RPMI7951 (cell line): Measurements from ENCODE around the gene PAQR8. TPM values are rescaled to one million over a fixed set of nuclear protein-coding genes. Genes with fewer than 3 reads are reported as not detected.
"Not testable (repeated sequence)": the region's sequence is repeated elsewhere in the genome, so short reads cannot be mapped to it uniquely, and the experiment has no call there.

ENCODE experiments used
- DNase-seq: peaks from one replicate; pipeline ENCODE4 v3.0.0-alpha.2; 2012; ENCODE audit warnings: low read depth
- total RNA-seq: library from RNA; depleted of rRNA; stranded (reverse); fragments of >200 nt; shearing (Covaris generic); gene quantifications from 2 replicates; pipeline ENCODE4 v1.2.3, GENCODE V29; 2014

The PAQR8 gene
- total RNA-seq, 1 experiment from 2014 or later: 14.5 TPM

DNA sequence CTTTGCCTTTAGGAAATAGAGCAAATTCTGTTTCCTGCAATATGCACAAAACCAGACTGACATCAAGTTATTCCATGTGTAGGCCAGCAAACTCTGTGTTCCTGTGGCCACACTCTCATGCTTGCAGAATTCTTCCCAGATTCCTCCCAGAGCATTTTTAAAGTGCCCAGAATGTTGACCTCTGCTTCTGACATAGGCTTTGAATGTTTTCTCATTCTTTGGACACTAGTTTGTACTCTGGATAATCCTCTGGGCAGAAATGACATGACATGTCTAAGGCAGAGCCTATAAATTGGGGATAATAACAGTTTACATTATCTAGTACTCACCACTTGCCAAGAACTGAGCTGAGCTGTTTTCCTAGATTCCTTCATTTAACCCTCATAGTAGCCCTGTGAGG is 49.0 kb downstream of the PAQR8 start:
- no peak for DNase-seq

DNA sequence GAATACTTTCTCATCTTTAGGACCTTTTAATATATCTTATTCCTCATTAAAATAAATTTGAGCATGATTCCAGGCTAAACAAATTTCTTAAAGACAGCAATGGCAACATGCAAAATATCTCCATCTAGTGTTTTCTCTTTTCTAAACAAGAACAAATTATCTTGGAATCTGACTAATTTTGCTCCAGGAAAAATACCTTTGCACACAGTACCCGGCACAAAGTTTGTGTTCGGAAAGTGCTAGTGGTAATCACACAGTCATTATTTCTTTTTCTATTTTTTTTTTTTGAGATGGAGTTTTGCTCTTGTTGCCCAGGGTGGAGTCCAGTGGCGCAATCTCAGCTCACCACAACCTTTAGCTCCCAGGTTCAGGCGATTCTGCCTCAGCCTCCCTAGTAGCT is 50.0 kb downstream of the PAQR8 start:
- no peak for DNase-seq

DNA sequence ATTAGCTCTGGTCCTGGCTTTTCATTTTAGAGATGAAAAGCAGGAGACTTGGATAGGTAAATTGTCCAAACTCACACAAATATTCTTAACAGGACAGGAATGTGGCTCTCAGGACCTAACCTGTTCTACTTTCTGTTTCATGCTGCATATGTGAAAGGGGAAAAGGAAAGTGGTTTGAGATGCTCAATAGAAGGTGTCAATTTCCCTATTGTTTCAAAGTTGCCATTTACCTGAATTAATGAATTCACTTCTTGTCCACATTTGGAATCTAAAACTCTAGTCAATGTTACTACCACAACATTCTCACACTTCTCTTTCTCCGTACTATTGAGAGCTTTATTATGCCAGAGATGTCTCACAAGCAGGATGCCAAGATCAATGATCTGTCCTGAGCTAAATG is 53.4 kb downstream of the PAQR8 start:
- DNase-seq: no peak

DNA sequence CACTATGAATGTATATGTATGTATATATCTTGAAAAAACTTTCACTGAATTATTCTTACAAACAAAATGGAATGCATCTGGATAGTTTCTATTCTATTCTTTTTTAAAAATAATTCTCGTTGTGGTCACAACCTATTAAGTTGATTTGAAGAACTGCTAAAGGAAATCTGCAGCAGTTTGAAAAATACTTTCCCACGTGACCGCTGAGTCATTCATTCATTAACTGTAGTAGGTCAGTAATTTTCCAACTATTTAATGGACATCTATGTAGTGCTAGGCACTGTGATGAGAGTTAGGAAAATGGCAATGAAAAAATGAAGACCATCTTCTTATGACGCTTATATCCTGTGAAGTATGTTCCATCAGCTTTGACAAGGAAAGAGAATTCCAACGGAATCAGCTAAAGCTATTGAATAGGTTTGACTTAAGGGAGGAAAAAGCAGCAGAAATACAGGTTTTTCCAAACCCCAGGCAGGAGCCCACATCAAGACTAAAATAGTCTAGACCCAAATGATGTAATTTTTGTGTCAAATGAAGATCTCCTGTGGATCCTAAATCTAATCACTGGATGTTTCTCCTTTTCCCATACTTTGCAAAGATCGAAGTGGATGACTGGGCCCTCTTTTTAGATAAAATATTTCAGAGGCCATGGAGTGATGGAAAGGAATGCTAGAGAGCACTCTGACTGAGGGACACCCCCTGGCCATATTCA is 54.1 kb downstream of the PAQR8 start:
- DNase-seq: peak; percentile 64

DNA sequence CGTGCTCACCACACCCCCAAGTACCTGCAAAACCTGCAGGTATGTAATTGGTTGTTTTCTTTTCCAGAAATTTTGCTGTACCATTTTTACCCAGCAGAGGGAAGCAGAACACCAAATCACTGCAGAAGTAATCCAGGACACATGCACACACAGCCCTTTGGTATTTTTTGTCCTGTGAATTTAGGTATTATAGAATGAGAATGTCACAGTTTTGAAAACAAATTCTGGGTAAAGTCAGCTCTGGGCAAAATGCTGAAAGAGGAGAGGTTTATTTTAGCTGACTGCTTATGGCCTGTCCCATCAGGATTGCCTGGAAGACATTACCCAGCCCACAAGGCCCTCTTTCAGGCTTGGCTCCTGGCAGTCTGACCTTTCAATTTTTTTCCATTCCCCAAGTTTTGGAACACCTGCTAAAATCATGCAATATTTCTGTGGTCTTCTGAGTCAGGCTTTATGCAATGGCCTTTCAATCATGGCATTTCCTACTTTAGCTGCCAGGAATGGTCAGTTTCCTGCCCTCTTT is 54.7 kb downstream of the PAQR8 start:
- DNase-seq: peak; percentile 70

DNA sequence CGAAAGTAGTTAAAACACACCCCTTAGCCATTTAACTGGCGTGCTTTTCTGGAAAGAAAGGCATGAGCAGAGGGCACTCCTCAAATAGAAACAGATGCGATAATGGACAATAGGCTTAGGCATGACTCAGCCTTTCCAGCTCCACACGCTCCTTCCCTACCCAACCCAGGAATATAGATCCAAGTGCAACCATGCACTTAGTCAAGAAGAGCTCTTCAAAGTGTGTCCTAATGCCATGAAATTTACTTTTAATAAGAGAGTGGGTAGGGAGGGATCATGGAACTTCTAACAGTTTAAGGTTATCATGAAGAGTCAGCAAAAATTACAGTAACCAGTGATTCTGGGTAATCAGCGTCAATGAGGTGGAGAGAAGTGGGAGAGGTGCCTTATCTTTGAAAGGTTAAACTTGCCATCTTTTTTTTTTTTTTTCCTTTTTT is 55.7 kb downstream of the PAQR8 start:
- DNase-seq: peak; percentile 90

DNA sequence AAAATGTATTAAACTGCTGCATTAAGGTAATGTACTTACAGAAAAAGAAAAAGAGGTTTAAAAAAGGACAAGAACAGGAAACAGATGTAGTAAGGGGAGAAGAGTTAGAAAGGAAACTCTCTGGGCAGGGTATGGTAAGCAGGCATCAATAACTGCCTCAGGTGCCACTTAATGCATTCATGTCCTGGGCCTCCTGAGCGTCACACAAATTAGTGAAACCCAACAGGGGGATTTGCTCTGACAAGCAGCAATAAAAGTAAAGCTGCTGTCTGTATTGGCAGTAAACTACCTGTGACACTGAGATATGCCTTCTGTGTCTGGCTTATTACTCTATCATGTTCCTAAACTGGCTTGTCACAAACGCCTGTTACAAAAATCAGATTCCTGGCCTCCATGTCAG is 56.7 kb downstream of the PAQR8 start:
- DNase-seq: no peak

DNA sequence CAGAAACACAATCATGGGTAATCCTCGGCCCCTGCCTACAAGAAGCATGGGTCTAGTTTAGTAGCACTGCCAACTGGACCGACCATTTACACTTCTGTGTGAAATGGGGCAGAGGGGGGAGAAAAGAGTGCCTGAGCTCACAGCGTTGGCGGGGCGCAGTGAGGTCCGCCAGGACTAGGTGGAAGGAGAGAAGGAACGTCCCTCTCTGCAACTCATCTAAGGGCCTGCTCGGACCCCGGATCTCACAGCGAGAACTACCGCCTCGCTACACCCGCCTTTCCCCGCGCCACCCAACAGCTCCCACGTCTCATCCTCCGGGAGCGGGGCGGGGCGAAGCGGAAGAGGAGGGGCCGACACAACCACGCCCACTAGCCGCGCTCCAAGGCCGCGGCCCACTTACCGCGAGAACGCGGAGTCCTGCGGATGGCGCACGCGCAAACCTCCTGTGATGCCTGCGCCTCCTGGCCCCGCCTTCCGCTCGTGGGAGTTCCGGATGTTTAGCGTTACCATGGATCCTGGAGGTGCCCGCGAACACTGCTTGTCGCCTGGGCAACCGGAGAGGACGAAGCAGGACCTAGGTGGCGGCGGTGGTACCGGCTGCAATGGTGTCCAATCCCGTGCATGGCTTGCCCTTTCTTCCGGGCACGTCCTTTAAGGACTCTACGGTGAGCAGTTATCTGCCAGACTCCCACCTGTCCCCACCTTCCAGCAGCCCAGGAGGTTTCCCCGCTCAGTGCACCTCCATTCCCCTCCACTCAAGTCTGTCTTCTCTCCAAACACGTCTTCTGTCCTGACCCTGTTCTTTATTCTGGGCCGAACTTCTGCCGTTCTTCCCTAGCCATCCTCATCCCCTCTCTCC is 58.1 kb downstream of the PAQR8 start, which contains the start of gene EFHC1:
EFHC1 (plus strand) TSS at position 534 of the 859 bp plus-strand sequence; CDS start at position 603, 69 bp downstream.
- peak; percentile 97 for DNase-seq

DNA sequence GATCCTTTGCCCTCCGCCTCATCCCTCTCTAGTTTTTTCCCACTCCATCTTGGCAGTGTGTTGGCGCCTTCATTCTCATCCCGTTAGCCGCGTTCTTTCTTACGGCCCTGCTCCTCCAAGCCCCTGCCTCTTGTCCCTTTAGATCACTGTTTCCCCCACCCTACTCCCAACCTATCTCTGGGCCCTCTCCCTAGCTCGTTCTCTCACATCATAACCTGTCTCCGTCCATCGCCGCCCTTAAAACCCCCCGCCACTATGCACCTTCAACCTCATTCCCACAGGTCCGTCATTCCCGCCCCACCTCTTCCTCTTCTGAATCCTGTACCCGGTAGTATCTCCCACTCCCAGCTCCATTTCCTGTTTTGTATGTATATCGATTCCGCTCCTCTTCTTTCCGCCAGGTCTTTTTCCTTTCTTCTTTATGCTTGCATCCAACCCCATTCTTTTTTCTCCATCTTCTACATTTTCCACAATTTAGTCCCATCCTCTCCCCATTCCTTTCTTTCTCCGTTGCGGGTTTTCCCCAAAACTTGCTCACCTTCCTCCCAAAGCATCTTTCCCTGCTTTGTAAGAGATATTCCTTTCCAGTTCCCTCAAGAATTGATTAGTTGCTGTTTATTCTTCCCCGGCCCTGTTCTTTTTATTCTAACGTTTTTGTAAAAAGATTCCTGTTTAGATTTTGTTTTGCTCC is 58.9 kb downstream of the PAQR8 start:
- DNase-seq: peak; percentile 54

DNA sequence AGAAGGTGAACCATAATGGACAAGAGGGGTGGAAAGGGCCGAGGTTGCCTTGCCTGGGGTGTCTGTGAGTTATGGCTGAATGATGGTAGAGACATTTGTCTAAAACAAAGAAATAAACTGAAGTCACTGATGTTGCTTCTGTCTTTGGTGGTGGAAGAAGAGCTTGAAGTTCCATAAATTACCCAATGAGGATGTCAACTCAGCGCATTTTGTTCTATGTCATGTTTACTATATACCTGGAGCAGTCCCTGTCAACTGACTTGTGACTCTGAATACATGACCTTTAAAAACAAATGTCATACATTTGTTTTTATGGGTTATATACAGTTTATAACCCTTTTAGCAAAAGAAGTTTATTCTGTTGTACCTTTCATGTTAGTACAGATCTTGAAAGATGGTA is 60.2 kb downstream of the PAQR8 start:
- DNase-seq: no peak

DNA sequence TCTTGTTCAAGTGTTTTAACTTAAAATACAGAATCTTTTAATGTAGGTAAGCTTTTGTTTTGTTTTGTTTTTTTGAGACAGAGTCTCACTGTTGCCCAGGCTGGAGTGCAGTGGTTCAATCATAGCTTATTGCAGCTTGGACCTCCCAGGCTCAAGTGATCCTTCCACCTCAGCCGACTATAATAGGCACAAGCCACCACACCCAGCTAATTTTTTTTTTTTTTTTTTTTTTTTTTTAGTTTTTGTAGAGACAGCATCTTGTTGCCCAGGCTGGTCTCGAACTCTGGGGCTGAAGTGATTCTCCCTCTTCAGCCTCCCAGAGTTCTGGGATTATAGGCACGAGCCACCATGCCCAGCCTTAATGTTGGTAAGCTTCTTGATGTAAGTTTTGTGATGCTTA is 61.5 kb downstream of the PAQR8 start:
- DNase-seq: no peak

DNA sequence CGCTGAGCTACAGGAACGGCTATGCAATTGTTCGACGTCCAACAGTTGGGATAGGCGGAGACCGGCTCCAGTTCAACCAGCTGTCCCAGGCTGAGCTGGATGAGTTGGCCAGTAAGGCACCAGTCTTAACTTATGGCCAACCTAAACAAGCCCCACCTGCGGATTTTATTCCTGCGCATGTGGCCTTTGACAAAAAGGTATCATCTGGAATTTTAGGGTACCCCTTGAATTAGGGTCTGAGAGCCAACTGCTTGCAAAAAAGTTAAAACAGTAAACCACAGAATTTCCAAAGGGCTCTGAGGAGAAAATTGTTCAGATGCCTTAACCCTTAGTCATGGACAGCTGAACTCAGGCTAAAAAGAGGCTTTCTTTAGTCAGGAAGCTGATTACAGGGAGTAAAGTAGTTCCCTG is 62.0 kb downstream of the PAQR8 start:
- peak; percentile 90 for DNase-seq

DNA sequence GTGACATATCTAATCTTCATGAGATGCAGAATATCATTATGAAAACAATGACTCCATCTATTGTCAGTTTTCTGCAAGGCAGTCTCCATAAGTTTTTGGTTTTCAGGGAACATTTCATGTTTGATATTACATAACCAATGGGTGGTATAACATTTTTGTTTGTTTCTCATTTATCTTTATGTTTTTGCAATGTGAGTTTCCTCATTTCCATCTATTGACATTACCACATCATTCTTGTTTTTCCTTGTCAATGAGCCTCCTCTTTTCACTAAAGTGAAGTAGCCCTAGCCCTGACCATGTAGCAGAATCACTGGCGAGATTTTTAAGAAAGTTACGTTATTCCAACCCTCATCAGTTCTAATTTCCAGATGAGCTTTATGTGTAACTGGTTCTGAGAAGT is 62.6 kb downstream of the PAQR8 start:
- DNase-seq: no peak

DNA sequence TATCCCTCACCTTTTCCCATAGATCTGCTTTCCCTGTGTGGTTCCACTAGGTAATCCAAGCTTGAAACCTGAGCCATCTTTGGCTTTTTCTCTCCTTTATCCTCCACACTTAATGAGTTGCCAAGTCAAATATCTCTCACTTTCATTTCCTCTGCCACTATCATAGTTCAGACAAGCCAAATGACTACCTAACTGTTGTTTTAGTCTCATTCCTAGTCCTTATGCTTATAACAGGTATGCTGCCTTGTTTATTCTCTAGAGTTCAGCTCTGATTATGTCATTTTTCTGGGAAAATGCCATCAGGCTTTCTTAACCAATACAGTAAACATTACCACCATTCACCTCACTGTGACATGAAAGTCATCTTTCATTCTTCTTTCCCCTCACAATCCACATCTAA is 64.7 kb downstream of the PAQR8 start:
- no peak for DNase-seq

DNA sequence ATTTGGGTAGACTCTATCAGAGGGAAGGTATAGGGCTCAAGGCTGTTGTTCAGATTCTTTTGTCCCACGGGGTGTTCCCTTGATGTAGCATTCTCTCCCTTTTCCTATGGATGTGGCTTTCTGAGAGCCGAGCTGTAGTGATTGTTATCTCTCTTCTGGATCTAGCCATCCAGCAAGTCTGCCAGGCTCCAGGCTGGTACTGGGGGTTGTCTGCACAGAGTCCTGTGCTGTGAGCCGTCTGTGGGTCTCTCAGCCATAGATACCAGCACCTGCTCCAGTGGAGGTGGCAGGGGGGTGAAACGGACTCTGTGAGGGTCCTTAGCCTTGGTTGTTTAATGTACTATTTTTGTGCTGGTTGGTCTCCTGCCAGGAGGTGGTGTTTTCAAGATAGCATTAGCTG is 71.3 kb downstream of the PAQR8 start:
- not testable (repeated sequence) for DNase-seq

DNA sequence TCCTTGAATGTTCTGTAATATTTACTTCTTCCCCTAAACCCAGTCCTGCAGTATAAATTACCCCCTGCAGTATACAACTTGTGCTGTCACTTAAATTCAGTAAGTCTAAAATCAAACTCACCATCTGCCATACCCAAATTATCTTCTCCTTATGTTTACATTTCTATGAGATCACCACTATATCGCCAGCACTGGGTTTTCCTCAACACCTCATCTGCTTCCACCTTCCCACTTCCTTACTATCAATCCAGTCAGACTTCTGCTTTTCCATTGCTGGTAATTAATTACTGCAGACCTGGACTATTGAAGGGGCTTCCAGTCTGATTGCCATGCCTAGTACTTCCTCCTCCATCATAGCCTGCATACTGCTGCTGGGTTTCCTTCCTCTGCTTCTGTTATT is 73.4 kb downstream of the PAQR8 start:
- no peak for DNase-seq

DNA sequence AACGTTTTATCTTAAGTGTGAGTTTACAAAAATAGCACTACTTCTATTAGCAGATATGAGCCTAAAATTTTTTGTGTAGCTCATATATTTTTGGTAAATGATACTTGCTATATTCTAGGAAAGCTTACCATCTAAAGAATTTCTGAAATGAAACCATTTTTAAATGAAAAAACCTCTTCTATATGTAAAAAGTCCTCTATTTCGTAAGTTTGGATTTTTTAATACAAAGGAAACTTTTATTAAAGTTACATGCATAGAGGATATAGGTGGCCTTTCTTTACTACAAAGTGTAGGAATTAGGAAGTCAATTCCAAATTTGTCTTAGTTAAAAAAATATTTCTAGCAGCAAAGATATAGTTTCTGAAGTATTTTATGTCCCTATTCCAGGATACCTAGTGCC is 77.0 kb downstream of the PAQR8 start:
- no peak for DNase-seq

DNA sequence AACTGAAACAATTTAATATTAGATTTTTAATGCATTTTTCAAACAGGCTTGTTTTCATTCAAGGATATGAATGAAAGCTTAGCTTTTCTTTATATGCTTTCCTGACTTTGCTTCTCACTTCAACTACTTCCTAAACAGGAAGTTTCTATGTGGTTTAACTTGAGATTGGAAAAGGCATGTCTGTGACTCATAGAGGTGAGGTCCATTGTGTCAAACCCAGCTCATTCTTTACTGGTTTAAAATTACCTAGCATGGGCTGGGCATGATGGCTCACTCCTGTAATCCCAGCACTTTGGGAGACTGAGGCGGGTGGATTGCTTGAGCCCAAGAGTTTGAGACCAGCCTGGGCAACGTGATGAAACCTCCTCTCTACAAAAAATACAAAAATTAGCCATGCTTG is 92.6 kb downstream of the PAQR8 start:
- DNase-seq: peak; percentile 33

DNA sequence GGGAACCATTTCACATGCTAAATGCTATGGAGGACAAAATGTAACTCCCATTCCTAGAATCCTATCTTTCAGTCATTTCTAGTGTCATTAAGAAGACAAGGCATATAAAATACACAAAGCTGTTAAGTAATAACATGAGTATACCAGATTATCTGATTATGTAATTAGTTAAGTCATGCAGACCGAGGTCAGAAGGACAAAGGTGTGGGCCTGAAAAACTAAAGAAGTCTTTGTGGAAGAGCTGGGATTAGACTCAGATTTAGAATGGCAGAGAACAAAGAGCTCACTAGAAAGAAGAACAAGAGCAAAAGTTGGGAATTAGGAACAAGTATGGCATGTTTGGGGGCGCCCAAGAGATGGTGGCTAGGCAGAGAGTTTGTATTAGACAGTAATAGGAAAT is 95.1 kb downstream of the PAQR8 start:
- DNase-seq: no peak
